Erythroblast (primary cell): ENCODE results near the gene LRP1B.

ENCODE experiments used
- GATA1 ChIP-seq: IDR thresholded peaks from 2 replicates; pipeline ENCODE4 v1.6.1; 2011; ENCODE audit warnings: low read depth, mild to moderate bottlenecking, control low read depth, low read length, moderate library complexity
- POLR2A ChIP-seq: IDR thresholded peaks from 2 replicates; pipeline ENCODE4 v1.6.1; 2011; ENCODE audit warnings: mild to moderate bottlenecking, low read length

DNA sequence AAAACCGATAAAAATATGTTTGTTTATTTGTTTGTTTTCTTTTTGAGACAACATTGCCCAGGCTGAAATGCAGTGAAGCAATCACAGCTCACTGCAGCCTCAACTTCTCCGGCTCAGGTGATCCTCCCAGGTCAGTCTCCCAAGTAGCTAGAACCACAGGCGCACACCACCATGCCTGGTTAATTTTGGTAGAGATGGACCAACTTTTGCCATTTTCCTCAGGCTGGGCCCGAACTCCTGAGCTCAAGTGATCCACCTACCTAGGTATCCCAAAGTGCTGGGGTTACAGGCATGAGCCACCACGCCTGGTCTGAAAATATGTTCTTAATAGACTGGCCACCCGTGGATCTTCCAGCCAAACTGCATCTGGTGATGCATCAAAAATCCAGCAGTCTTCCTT is 1867.9 kb downstream of the LRP1B start:
- TF ChIP-seq POLR2A: no peak
- no peak for TF ChIP-seq GATA1
